K562 (cell line): ENCODE data around the gene GLRX3.

Source experiments
- KAT7 ChIP-seq: sonication (generic); formaldehyde crosslinking; IDR thresholded peaks from 2 replicates; pipeline ENCODE4 v1.8.0; 2022; ENCODE audit warnings: missing genetic modification reagents, mild to moderate bottlenecking, borderline replicate concordance
- STAT5B ChIP-seq: fragments of 250-450 bp; sonication (Bioruptor Pico); IDR thresholded peaks from 2 replicates; pipeline ENCODE4 v1.8.0; 2021; ENCODE audit warnings: mild to moderate bottlenecking, inconsistent platforms
- ZNF24 ChIP-seq: fragments of 450-650 bp; IDR thresholded peaks from 2 replicates; pipeline ENCODE4 v1.6.1; 2016

GRCh38 chr10:130141878-130142277, 5.7 kb downstream of the GLRX3 start:
- TF ChIP-seq ZNF24 (no peak), KAT7 (CRISPR knock-in tag) (no peak), STAT5B (CRISPR knock-in tag) (no peak)
